K562 (cell line): ENCODE data around the gene ZNF335. TPM values are rescaled to one million over a fixed set of nuclear protein-coding genes. Genes with fewer than 3 reads are reported as not detected.

Source experiments
- BACH1 ChIP-seq: fragments of 200-800 bp; sonication (Bioruptor generic); IDR thresholded peaks from 2 replicates; pipeline ENCODE4 v1.6.1; 2016; ENCODE audit warnings: missing genetic modification characterization, missing compliant biosample characterization
- CBX5 ChIP-seq: IDR thresholded peaks from 2 replicates; pipeline ENCODE4 v1.6.1; 2014; ENCODE audit warnings: low read depth, borderline replicate concordance
- FIP1L1 ChIP-seq: fragments of 200-400 bp; formaldehyde crosslinking; IDR thresholded peaks from 2 replicates; pipeline ENCODE4 v1.6.1; 2018; ENCODE audit warnings: mild to moderate bottlenecking, low read depth, low read length; ENCODE audit not compliant: poor library complexity, severe bottlenecking
- GABPA ChIP-seq: fragments of 200-800 bp; sonication (Bioruptor generic); conservative IDR thresholded peaks from 2 replicates; pipeline ENCODE4 v1.6.1; 2016; ENCODE audit warnings: low read depth, missing genetic modification characterization, missing compliant biosample characterization
- HLTF ChIP-seq: fragments of 450-650 bp; IDR thresholded peaks from 2 replicates; pipeline ENCODE4 v1.6.1; 2016
- KDM5B ChIP-seq: fragments of 200-600 bp; sonication (generic); IDR thresholded peaks from 2 replicates; pipeline ENCODE4 v1.6.1; 2012; ENCODE audit warnings: low read depth, mild to moderate bottlenecking, moderate library complexity, low read length, control low read depth, inconsistent platforms; ENCODE audit not compliant: insufficient replicate concordance
- NFRKB ChIP-seq: fragments of 450-650 bp; IDR thresholded peaks from 2 replicates; pipeline ENCODE4 v1.6.1; 2016; ENCODE audit warnings: low read depth
- NR2C1 ChIP-seq, 2 experiments: fragments of 450-650 bp; IDR thresholded peaks; 2 replicates each; pipeline ENCODE4 v1.6.1; 2017; ENCODE audit warnings: mild to moderate bottlenecking in 2 of 2, antibody characterized with exemption in 1 of 2, inconsistent platforms in 1 of 2, missing compliant biosample characterization in 1 of 2, missing genetic modification characterization in 1 of 2
- PHB2 ChIP-seq: fragments of 450-650 bp; IDR thresholded peaks from 2 replicates; pipeline ENCODE4 v1.6.1; 2017; ENCODE audit warnings: low read depth
- PHTF2 ChIP-seq: fragments of 250-450 bp; sonication (Bioruptor Pico); IDR thresholded peaks from 2 replicates; pipeline ENCODE4 v1.5.0; 2021; ENCODE audit warnings: mild to moderate bottlenecking
- RBBP5 ChIP-seq: fragments of 200-600 bp; sonication (generic); IDR thresholded peaks from 2 replicates; pipeline ENCODE4 v1.6.1; 2012; ENCODE audit warnings: borderline replicate concordance, mild to moderate bottlenecking, low read length, control low read depth, inconsistent platforms; ENCODE audit not compliant: insufficient read depth, poor library complexity, severe bottlenecking
- RBM15 ChIP-seq: fragments of 200-400 bp; formaldehyde crosslinking; IDR thresholded peaks from 2 replicates; pipeline ENCODE4 v1.6.1; 2018; ENCODE audit warnings: mild to moderate bottlenecking, low read length, moderate library complexity; ENCODE audit not compliant: insufficient read depth
- SIX5 ChIP-seq, 2 experiments: IDR thresholded peaks; 2 replicates each; pipeline ENCODE4 v1.6.1; 2011; ENCODE audit warnings: low read length in 2 of 2, borderline replicate concordance in 1 of 2, low read depth in 1 of 2, mild to moderate bottlenecking in 1 of 2, moderate library complexity in 1 of 2; ENCODE audit not compliant: insufficient read depth in 1 of 2
- SRF ChIP-seq, 2 experiments: fragments of 250-450, 450-650 bp in 1 of 2; sonication (Bioruptor Pico) in 1 of 2; sonication (generic) in 1 of 2; formaldehyde crosslinking; IDR thresholded peaks; 2 replicates each; pipeline versions ENCODE4 v1.5.0 to v1.5.1; 2020 to 2022; ENCODE audit warnings: mild to moderate bottlenecking in 1 of 2, missing genetic modification reagents in 1 of 2
- U2AF1 ChIP-seq: fragments of 200-400 bp; formaldehyde crosslinking; optimal IDR thresholded peaks from 2 replicates; pipeline ENCODE3; 2017; ENCODE audit warnings: mild to moderate bottlenecking, low read depth, low read length, moderate library complexity
- ZFPM2 ChIP-seq: fragments of 250-450 bp; sonication (Bioruptor Pico); IDR thresholded peaks from 2 replicates; pipeline ENCODE4 v1.5.1; 2022; ENCODE audit warnings: mild to moderate bottlenecking
- ZNF217 ChIP-seq: sonication (generic); formaldehyde crosslinking; IDR thresholded peaks from 2 replicates; pipeline ENCODE4 v1.8.0; 2022; ENCODE audit warnings: mild to moderate bottlenecking, missing genetic modification reagents
- ZNF431 ChIP-seq: sonication (generic); formaldehyde crosslinking; IDR thresholded peaks from 2 replicates; pipeline ENCODE4 v1.8.0; 2022; ENCODE audit warnings: mild to moderate bottlenecking, missing genetic modification reagents
- polyA plus RNA-seq, 8 experiments: library from polyadenylated mRNA; depleted of rRNA in 4 of 8; stranded (reverse) in 5 of 8; unstranded in 3 of 8; fragments of >200 nt; fragmentation: Nextera tagmentation in 2 of 8; fragmentation: Illumina TruSeq in 1 of 8; extraction: Ambion mirVana in 2 of 8; extraction: Trizol in 1 of 8; gene quantifications; 2 replicates each; pipeline versions ENCODE4 v1.2.1 to v1.2.3, GENCODE V29; 2011 to 2014; ENCODE audit warnings: inconsistent platforms in 1 of 8, missing spikeins in 1 of 8
- total RNA-seq, 7 experiments: library from RNA; depleted of rRNA in 6 of 7; stranded (reverse); fragments of >200 nt in 6 of 7; fragmentation: Illumina TruSeq in 2 of 7; extraction: Trizol in 2 of 7; gene quantifications; 2 replicates each; pipeline versions ENCODE4 v1.2.1 to v1.2.3, GENCODE V29; 2011 to 2021; ENCODE audit warnings: low replicate concordance in 1 of 7
- TF ChIP-seq, protein P1 (sequence below), 2 experiments: fragments of 450-650 bp; IDR thresholded peaks; 2 replicates each; pipeline ENCODE4 v1.6.1; 2016
- TF ChIP-seq, protein P2 (sequence below): IDR thresholded peaks from 3 replicates; pipeline ENCODE4 v1.6.1; 2011; ENCODE audit warnings: borderline replicate concordance, mild to moderate bottlenecking, moderate library complexity; ENCODE audit not compliant: insufficient read length; ENCODE audit errors: extremely low read depth
- TF ChIP-seq, protein P3 (sequence below): fragments of 200-800 bp; sonication (Bioruptor generic); IDR thresholded peaks from 2 replicates; pipeline ENCODE4 v1.6.1; 2017; ENCODE audit warnings: missing genetic modification characterization, missing compliant biosample characterization

Gene ZNF335
- total and polyA plus RNA-seq, 9 of the 15 experiments (the other 6 are each of a cell fraction or from before 2014, with no cell fraction given), result 0.39 to 16.0 (median 7.6) TPM

DNA sequence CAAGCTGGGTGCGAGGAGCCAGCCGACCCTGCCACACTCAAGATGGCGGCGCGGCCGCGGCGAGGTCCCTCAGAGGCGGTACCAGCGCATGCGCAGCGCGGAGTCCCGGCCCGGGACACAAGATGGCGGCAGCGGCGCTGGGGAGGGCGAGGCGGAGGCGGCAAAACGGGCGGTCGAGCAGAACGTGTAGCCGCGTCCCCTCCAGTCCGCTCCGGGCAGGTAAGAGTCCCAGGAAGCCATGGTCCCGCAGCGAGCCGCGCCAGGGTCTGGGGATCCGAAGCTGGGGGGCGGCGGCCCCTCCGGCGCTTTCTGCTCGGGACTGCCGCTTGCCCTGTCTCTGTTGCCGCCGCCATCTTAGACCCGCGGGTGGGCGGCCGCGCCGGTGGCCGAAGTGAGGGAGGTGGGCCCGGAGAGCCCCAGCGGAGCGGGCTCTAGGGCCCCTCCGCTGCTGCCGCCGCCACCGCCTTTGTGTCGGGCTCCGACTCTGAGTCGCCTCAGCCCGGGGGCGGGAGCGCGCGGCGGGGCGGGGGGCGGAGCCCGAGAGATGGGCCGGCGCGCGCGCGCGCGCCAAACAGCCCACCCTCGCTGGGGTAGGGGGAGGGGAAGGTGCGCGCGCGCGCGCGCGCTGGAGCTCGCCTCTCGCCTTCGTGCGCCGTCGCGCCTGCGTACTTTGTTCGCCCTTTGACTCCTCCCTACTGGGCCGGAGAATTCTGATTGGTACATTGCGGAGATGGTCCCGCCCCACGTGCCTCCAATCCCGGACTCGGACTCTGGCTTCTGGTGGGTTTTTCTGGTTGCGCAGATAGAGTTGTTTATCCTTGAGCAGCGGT, 37.2 kb downstream of the ZNF335 start, which contains the start of gene PCIF1 (continued):
- TF ChIP-seq GABPA (peak; percentile 16; the same call in 1 of the 2 replicates), BACH1 (tag) (no peak; the same call in 1 of the 2 replicates), ZNF431 (peak; percentile 37; the same call in 1 of the 2 replicates), KDM5B (peak; percentile 50), RBM15 (no peak), NFRKB (peak; percentile 96), PHTF2 (no peak), CBX5 (peak; percentile 24; the same call in 1 of the 2 replicates), U2AF1 (peak; percentile 99), ZNF217 (CRISPR knock-in tag) (no peak), FIP1L1 (peak; percentile 95), HLTF (0 out of 2 replicates have a peak, but pooled peaks have one; percentile 52), PHB2 (no peak), NR2C1 (IDR thresholded peaks at IDR 0.05) (peak; percentile 62), NR2C1 (tag; IDR thresholded peaks at IDR 0.05) (peak; percentile 68), SRF (CRISPR knock-in tag; IDR thresholded peaks at IDR 0.05) (peak in 1 of 2 experiments; percentile 70; a peak in 3 of 4 replicates), RBBP5 (peak; percentile 93), SIX5 (IDR thresholded peaks at IDR 0.05; ENCODE audit: borderline replicate concordance in 1 of 2, insufficient read depth in 1 of 2, low read depth in 1 of 2, low read length in 2 of 2) (peak; percentile 82 to 83), ZFPM2 (CRISPR knock-in tag) (peak; percentile 81)
- TF ChIP-seq, protein P1, sequence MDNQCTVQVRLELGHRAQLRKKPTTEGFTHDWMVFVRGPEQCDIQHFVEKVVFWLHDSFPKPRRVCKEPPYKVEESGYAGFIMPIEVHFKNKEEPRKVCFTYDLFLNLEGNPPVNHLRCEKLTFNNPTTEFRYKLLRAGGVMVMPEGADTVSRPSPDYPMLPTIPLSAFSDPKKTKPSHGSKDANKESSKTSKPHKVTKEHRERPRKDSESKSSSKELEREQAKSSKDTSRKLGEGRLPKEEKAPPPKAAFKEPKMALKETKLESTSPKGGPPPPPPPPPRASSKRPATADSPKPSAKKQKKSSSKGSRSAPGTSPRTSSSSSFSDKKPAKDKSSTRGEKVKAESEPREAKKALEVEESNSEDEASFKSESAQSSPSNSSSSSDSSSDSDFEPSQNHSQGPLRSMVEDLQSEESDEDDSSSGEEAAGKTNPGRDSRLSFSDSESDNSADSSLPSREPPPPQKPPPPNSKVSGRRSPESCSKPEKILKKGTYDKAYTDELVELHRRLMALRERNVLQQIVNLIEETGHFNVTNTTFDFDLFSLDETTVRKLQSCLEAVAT (IDR thresholded peaks at IDR 0.05), result peak; percentile 48 to 71; a peak in 2 of 4 replicates
- TF ChIP-seq, protein P2, sequence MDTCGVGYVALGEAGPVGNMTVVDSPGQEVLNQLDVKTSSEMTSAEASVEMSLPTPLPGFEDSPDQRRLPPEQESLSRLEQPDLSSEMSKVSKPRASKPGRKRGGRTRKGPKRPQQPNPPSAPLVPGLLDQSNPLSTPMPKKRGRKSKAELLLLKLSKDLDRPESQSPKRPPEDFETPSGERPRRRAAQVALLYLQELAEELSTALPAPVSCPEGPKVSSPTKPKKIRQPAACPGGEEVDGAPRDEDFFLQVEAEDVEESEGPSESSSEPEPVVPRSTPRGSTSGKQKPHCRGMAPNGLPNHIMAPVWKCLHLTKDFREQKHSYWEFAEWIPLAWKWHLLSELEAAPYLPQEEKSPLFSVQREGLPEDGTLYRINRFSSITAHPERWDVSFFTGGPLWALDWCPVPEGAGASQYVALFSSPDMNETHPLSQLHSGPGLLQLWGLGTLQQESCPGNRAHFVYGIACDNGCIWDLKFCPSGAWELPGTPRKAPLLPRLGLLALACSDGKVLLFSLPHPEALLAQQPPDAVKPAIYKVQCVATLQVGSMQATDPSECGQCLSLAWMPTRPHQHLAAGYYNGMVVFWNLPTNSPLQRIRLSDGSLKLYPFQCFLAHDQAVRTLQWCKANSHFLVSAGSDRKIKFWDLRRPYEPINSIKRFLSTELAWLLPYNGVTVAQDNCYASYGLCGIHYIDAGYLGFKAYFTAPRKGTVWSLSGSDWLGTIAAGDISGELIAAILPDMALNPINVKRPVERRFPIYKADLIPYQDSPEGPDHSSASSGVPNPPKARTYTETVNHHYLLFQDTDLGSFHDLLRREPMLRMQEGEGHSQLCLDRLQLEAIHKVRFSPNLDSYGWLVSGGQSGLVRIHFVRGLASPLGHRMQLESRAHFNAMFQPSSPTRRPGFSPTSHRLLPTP, result no peak
- TF ChIP-seq, protein P3, sequence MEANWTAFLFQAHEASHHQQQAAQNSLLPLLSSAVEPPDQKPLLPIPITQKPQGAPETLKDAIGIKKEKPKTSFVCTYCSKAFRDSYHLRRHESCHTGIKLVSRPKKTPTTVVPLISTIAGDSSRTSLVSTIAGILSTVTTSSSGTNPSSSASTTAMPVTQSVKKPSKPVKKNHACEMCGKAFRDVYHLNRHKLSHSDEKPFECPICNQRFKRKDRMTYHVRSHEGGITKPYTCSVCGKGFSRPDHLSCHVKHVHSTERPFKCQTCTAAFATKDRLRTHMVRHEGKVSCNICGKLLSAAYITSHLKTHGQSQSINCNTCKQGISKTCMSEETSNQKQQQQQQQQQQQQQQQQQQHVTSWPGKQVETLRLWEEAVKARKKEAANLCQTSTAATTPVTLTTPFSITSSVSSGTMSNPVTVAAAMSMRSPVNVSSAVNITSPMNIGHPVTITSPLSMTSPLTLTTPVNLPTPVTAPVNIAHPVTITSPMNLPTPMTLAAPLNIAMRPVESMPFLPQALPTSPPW (CRISPR knock-in tag), result peak; percentile 94
